GM19395 (cell line): ENCODE data around the gene RAB8B.

ENCODE experiments used
- ATAC-seq: cut with Tn5 transposase; IDR thresholded peaks from one replicate; pipeline ENCODE4 v1.9.1; 2021; ENCODE audit warnings: mild to moderate bottlenecking, moderate library complexity; ENCODE audit not compliant: unreplicated experiment

The RAB8B gene

DNA sequence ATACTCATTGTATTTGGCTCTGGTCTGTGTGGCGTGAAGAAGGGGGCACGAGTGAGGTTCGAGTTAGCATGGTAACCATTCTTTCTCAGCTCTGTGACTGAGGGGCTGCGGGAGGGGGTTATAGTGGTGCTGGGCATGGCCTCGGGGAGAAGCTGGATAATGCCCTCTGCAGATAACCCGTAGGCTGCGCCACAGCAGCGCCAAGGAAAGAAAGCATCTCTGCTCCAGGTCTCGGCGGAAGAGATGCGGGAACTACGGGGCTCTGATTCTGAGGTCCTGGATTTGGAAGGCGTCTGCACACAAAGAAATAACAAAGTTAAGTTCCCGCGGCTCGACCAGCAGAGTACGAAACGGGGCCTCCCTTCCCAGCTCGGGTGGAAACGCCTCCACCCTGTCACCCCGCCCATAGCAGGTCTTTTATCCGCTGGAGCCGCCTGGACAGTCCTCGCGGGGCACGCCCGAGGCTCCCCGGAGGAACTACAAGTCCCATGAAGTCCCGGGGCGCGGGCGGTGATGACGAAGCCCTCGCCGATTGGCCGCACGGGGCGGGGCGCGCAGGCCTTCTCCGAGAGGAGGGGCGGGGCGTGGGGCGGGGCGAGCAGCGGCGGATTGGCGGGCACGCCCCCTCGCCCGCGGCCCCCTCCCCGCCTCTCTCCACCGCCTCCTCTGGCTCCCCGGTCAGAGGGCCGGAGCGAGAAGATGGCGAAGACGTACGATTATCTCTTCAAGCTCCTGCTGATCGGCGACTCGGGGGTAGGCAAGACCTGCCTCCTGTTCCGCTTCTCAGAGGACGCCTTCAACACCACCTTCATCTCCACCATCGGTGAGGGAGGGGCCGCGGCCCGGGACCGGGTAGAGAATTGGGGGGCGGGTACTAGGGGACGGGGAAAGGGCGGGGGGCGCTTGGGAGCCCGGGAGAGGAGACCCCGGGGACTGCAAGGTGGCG lies at the start of gene RAB8B:
TSS of gene RAB8B (plus strand) at position 681 of the 946 bp plus-strand sequence. CDS start at position 700, 19 bp downstream.
- peak; percentile 70 for ATAC-seq

DNA sequence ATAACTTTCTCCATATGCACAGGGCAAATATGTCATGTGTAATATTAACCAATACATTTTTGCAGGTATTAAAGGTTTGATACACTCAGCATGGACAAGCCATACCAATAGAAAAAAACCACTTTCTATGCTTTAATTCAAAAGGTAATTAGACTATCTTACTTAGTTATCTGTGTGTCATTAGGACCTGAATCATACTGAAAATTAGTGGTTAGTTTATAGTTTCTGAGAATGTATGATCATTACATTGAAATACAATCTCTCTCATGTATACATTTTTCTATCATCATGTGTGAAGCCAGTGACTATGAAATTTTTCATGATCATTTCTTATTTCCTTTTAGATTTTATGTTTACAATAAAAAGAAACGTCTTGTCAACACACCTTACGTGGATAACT lies 48.5 kb upstream of the RAB8B start:
- no peak for ATAC-seq

DNA sequence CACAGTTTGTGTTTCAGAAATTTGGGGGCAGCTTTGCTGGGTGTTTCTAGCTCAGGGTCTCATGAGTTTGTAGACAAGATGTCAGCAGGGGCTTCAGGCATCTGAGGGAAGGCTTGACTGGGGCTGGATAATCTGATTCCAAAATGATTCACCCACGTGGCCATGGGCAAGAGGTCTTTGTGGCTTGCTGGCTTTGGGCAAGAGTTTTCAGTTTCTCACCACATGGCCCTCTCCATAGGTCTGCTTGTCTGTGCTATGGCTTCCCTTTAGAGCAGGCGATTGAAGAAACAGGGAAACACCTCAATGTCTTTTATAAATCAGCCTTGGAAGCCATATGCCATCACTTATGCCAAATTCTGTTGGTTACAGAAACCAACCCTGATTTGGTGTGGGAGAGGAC lies 44.0 kb upstream of the RAB8B start:
- ATAC-seq, result no peak

DNA sequence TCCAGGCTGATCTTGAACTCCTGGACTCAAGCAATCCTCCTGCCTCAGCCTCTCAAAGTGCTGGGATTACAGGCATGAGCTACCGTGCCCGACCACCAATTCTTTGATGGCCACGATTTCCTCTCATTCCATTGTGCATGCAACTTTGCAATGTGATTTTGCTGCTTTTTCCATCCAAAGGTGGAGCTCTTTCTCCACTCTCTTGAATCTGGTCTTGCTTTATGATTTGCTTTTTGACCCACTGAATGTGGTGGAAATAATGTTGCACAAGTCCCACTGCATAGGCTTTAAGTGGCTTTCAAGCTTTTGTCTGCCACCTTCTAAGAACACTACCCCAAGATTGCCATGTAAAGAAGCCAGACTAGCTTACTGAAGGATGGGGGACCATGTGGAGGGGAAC lies 42.7 kb upstream of the RAB8B start:
- ATAC-seq, result no peak

DNA sequence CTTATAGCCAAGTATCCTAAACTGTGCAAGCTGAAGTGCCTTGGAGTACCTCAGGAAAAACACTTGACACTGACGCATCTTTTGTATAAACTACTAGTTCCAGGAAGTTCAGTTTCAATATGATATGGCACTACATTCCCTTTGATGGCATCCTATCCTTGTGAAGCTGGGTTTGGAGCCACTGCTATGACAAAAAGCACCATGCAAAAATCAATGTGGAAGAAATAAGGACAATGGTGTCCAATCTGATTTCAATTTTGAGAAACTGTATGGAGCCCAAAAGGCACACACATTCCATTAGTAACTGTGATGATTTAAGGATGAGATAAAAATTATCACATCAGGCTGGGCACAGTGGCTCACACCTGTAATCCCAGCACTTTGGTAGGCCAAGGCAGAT lies 37.7 kb upstream of the RAB8B start:
- ATAC-seq, result no peak

DNA sequence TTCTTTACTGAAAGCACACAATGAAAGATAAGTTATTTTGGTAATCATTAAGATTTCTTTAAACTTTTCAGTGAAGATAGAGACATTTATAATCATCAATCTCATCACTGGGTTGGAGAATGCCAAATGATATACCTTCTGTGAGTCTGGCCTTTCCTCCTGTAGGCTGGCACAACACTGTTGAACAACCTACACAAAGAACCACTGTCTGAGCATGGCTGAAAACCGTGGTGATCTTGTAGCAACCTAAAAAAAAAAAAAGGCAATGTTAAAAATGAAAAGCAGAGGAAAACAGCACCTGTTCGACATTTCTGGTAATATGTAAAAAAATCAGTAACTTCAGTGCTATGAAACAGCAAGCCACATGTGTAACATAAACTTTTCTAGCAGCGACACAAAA lies 33.9 kb upstream of the RAB8B start:
- no peak for ATAC-seq

DNA sequence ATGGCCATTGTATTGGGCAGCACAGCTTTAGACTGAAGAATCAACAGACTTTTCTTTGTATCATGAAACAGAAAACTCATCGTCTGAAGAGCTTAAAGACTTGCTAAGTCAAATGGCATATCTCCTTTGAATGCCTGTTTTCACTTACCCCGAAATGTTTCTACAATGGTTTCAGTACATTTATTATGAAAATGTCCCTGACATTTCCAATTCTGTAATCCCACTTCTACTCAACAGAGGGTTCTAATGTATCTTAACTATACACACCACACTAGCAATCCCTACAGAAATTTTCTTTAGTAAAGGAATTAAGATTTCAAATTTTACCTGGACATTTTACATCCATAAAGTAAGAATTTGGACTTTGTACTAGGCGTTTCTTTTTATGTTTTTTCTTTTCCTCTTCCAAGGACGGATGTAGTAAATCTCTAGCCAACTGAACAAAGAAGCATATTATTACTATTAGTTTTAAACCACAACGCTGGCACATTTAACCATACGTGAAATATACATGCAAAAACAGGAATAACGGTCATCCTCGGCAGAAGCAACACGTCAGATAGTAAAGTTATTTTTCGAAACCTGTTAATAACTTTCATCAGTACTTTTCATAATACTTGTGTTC lies 33.2 kb upstream of the RAB8B start:
- no peak for ATAC-seq

DNA sequence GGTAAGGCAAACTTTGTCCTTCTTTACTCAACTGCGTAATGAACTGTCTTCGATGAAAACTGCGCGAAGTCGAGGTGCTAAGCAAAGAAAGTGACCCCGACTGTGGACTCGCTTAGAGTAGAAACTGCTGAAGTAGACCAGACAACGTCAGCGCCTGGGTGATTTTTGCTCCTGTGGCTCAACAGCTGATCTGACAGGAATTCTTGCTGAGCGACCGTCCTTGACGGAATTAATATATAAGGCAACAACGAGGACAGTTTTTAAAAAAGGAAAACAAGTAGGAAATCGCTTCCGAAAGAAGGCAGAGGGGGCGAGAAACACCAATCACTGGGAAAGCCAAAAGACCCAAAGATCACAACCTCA lies 32.7 kb upstream of the RAB8B start:
- ATAC-seq, result peak; percentile 25

DNA sequence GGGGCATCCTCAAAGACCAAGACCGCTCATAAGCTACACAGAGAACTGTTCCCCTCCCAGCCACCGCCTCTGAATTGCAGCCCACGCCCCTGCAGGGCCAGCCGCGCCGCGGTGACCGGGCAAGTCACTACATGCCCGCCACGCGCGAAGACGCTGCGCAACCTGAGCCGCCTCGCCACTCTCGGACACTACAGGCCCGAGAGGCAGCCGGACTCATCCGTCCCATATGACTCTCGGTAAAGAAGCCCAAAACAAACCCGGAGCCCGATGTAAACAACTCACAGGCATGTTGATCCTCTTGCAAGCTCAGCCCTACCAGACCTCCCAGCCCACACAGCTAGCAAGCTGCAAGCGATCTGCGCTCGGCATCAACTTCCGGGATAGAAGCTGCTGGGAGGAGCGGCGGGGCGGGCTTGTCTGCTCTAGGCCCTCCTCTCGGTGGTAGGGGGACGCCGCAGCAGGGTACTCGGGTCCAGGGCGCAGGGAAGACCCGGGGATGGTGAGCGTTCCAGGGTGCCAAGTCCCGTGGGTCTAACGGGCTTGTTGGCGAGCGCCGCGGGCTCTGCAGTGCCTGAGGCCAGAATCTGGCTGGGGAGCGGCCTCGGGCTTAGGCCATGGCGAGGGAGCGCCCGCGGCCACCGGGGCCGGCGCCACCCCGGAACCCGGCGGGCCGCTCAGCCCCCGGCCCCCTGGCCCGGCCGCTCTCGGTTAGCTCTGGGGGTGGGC lies 32.1 kb upstream of the RAB8B start, which contains the start of gene RPS27L:
TSS of gene RPS27L (minus strand) at position 360 of the 726 bp plus-strand sequence. CDS start at position 288, 72 bp downstream.
- ATAC-seq, result peak; percentile 87

DNA sequence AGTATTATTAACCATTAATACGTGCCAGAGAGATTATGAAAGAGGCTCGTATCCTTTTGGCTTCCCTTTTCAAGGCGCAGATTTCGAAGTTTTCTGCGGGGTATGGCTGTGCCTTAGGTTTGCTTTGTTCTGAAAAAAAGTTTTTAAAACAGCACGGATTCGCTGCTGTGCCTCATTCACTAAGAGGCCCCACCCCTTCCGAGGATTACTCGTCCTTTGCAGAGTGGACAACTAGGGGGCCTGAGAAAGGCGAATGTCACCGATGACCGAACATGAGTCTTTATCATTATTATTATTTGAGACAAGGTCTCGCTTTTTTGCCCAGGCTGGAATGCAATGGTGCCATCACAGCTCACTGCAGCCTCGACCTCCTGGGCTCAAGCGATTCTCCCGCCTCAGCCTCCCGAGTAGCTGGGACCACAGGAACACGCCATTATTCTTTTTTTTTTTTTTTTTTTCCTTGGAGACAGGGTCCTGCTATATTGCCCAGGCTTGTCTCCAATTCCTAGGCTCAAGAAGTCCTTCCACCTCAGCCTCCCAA lies 31.4 kb upstream of the RAB8B start:
- peak; percentile 24 for ATAC-seq

DNA sequence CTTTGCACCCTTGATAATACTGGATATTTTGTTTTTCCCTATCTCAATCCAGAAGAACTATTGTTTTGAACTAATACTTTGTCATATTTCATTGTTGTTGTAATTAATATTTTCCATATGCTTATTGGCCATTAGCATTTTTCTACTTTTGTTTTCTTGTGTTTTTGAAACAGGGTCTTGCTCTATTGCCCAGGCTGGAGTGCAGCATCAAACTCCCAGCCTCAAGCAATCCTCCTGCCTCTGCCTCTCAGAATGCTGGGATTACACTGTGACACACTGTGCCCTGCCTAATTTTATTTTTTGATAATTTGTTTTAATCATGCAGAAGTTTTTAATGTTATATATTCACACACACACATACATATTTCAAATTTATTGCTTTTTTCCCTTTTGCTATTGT lies 28.8 kb upstream of the RAB8B start:
- no peak for ATAC-seq

DNA sequence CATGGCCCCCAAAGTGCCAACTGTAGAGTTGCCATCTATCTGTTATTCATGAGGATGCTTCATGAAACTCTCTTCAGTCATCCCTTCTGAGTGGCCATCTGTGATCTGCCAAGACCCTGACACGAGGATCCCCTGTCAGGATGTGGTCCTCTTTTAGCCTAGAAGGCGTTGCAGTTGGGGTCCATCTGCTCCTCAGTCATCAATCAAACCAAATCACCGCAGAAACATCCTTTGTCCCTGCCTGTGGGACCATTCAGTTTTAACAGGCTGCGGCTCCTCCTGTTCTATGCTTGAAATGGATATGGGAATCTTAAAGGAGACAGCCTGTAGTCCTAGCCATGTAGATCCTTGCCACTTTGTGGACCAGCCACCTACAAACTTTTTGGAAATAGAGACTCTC lies 26.2 kb upstream of the RAB8B start:
- no peak for ATAC-seq

DNA sequence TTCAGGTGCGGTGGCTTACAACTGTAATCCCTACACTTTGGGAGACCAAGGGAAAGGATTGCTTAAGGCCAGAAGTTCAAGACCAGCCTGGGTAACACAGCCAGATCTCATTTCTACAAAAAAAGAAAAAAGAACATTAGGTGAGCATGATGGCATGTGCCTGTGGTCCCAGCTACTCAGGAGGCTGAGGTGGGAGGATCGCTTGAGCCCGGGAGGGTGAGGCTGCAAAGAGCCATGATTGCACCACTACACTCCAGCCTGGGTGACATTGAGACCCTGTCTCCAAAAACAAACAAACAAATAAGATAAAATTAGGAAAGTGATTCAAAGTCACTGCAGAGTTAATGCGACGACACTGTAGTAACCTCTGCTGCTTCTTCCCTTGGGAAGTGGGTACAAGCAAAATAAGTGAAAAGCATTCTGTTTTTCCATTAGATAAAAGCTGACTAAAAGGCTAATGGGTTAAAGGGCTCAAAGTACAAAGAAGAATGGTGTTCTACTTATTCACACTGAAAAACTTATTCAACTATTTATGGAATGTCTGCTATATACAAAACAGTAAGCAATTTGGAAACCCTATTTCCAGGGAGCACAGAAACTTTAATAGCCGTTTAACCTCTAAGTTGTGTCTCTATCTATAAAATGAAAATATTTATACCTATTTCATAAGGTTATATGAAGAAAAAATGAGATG lies 24.1 kb upstream of the RAB8B start:
- no peak for ATAC-seq

DNA sequence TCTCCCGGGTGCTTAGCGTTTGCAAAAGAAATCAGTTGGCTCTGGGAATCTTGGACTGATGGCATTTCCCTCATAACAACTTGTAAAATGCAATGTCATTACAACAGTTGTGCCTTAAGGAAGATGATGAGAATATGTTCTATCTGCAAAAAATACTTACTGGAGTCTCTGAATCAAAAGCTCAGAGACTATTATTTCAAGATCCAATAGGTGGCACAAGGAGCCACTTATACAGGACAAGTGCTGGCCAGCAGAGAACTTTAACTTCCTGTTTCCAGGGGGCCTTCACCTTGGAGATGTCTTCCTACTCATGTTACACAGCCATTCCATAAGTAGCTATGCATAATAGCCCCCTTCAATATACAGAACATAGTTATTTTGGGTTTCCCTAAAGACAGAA lies 23.2 kb upstream of the RAB8B start:
- ATAC-seq, result no peak

DNA sequence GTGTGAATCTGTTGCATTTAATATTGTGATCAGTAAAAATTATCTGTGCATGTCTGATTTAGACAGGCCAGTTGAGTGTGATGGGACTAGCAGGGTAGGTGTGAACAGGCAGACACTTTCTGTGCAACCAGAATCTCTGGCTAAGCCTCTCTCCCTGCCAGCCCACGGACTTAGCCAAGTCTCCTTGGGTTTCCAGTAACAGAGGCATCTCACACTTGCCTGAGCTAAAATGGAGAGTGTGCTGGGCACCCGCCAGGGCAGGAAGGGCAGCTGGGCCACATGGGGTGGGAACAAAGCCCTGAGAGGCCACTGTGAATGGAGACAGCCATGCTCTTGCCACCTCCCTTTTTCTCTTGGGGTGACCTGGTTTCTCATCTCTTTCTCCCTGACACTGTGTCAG lies 19.6 kb upstream of the RAB8B start:
- no peak for ATAC-seq

DNA sequence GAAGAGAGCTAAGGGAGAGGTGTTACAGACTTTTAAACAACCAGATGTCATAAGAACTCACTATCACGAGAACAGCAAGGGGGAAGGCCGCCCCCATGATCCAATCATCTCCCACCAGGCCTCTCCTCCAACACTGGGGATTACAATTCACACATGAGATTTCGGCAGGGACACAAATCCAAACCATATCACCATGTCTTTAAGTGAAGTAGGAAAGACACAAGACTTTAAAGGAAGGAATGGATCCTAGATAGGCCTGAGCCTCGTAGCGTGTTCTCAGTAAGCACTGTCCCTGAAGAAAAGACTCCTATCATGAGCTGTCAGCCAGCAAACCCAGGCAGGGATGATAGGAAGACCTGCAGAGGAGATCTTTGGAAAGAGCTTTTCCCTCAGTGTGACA lies 17.0 kb upstream of the RAB8B start:
- ATAC-seq, result no peak

DNA sequence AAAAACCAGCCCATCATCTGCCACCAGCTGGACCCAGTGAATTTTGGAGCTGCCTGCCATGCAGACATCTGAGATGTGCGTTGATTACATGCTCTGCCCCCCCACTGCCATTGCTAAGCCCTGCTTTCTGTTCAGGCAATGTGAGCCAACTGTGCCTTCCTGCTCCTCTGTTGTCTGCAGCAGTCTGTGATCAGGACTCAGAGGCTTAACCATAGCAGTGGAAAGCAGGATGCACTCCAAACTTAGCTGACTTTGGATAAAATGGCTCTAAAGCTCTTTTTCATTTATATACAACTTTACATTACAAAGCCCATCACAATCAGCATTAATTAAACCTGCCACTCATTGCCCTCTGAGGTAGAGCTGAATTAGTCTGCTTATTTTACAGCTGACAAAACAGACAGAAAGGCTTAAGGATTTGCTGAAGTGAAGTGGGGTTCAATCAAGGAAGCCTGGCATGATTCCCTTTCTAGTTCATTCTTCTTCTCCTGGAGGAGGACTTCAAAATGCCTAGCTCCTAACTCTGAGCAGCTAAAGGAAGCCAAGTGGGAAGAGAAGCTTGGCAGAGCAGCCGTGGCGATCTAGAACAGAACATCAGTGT lies 16.5 kb upstream of the RAB8B start:
- ATAC-seq, result no peak

DNA sequence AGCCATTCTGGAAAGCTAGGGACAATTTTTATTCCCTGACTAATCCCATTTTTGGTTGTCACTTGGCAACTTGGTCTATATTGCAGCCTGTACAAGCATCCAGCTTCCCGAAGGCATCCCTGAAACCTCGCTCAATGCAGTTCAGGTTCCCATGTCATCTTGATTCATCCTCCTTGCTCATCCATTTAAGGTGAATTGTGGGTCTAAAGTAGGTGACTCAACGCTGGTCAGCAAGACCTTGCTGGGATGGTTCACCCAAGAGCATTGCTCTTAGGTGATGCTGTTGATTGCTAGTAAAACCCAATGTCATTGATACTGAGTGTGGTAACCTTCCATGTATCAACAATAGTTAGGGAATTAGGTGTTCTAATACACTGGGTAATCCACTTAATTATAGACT lies 13.1 kb upstream of the RAB8B start:
- ATAC-seq, result no peak

DNA sequence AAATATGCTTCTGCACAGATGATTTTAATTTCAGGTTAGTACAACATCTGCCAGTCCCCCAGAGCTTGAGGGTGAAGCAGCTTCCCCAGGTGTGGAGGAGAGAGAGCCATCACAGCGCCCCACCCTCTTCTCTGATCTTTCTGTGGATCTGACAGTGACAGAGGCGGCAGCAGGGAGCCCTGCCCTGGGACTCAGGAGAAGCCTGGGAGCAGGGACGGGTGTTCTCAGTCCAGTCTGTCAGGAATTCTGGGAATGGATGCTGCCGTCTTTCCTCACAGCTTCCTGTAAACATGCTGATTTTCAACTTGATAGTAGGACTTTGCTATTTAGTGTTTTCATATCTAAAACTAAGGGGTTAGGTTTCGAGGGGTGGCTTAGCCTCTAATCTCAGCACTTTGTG lies 11.4 kb upstream of the RAB8B start:
- ATAC-seq, result no peak

DNA sequence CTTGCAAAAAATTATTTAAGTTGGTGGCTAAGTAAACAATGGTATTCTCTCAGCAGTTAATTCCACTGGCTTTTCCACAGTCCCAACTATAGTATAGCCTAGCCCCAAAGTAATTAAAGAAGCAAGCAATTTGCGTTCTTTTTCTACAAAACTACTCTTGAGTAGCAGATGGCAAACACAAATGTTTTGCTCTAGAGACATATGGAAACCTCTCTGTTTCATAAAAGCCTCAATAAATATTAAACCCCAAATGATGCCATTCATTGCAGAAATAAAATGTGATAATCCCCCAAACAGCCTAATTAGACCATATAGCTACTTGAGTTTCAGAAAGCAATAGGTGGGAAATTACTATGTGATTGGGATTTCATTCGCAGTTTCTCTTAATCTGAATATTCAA lies 8.7 kb upstream of the RAB8B start:
- ATAC-seq, result no peak
